GM11168 (cell line): ENCODE data around the gene MED13L.

ENCODE experiments used
- in situ Hi-C: fragments of 300-500 bp; cut with MboI; formaldehyde crosslinking; loops from one replicate; pipeline ENCODE4 v1.12.0; 2022; ENCODE audit warnings: low sequenced_read_pairs; ENCODE audit not compliant: unreplicated experiment

Gene MED13L

DNA sequence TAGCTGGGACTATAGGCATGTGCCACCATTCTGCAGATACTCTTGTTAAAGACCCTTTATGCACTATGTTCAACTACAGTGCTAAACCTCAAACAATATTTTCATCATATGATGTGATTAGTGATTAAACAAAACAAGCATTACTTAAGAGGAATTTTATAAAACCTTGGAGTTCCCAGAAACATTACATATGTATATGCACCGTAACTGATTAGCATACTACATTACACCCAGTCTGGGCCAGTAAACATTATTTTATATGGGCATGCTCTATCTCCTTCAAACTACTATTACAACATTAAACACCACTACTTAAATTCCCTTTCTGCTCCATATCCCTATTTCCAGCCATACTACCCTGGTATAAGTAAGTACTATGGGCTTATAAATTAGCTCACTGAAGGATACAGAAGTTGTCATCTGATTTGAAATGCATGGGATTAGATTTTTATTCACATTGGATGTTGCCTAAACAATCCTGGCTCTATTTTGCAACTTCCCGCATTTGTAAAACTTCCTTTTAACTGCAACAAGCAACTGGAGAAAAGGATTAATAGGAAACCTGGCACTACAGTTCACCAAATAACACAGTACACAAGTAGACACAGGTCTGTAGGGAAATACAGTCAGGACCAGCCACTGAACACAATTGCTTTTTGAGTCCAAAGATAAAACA lies 205.8 kb downstream of the MED13L start:
- in situ Hi-C loops: no loop called here

DNA sequence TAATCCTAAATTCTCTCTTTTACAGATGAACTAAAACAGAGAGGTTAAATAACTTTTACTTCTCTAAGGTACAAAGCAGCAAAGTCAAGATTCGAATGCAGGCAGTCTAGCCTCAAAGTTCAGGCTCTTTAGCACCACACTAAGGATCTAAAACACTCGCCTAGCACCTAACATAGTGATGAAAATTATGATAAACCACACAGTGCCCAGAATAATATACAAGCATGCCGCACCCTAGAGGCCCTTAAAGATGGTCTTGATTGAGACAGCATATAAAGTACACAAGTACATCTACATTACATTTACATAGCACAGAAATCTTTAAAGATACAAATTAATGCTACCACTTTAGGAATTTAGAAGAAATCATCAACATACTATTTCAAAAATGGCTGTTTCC lies 207.0 kb downstream of the MED13L start:
- in situ Hi-C loops: no loop called here

- in situ Hi-C loops: no loop called here
These were observed 207.6 kb downstream of the MED13L start for GRCh38 chr12:116069943-116070342.

DNA sequence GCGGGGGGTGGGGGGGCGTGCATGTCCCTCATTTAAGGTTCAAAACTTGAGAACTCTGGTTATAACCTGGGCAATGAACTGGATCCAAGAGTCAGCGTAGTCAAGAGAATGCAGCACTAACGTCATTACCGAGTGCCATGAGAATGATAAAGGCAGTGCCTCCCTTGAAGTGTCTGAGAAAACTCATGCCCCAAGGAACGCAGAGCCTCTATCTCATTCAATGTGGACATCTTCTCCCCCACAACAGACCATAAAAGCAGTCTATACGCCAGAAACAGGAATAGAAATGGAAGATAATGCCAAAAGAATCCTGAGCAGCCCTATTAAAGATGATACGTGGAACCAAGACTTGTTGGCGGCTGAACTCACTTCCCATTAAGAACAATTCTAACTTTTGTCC lies 208.6 kb downstream of the MED13L start:
- in situ Hi-C loops: no loop called here

DNA sequence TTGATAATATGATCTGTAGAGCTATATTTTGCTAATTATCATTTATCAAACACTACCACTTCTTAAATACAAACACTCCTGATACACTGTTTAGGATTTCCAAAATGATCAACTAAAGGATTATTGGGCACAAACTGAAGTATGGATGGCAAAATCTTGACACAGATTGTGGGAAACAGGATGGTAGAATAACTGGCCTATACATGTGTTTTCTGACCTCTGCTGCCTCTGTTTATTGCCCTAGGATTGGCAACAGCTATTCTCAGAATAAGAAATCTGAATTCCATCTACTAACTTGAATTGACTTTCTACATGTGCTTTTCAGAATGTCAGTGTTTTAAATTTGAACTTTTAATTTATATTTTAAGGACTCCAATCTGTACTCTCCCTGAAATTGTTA lies 209.1 kb downstream of the MED13L start:
- in situ Hi-C loops: no loop called here

DNA sequence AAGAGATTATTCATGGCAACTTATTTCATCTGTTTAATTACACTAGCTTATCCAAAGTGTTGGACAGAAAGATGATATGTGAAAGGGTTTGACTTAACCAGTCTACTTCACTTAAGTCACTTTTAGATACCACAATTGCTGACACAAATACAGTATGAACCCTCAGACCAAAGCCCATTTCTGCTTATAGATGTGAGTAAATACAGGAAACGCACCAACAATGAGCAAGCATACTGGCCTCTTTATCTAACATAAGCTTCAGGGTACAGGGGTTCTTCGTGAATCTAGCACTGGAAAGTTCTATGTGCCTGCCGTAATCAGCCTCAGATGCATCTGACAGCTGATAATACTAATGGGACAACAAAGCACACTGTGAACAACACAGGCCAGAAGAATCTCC lies 209.6 kb downstream of the MED13L start:
- in situ Hi-C loops: no loop called here

DNA sequence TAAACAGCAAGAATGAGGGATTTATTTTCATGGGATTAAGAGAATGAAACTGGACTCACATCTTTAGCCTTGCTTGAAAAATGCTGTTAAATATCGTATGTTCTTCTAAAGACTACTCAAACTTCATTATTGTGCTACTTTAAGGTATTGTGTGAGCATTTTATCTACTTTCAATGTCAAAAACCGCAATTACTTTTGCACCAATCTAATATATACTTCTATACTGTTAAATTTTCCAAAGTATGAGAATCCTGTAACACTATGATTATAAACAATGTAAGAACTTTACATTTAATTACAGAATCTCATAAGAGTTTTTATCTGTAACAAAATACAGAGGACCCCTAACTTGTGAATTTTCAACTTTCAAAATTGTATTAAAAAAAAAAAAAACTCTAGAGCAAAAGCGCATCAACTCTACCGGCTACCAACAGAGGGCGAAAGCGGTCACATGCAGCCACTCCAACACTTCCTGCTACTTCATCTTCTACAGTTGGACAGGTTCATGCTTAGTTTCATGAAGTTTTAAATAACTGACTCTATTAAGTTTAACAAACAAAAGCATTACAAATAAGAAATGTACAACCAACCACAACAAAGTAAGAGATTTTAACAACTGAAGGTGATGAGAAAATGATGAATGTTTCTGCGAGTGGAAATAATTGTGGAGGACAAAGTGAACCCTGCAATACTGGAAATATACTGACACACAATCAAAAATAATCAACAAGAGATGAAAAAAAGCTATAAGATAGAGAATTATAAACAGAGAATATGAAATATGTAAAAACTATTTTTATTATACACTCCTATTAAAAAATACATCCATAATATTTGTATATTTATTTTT lies 210.9 kb downstream of the MED13L start:
- in situ Hi-C loops: no loop called here

- in situ Hi-C loops: no loop called here
These were observed 211.9 kb downstream of the MED13L start for GRCh38 chr12:116065606-116066005.

GRCh38 chr12:116064493-116064892 lies 213.0 kb downstream of the MED13L start:
- in situ Hi-C loops: no loop called here

DNA sequence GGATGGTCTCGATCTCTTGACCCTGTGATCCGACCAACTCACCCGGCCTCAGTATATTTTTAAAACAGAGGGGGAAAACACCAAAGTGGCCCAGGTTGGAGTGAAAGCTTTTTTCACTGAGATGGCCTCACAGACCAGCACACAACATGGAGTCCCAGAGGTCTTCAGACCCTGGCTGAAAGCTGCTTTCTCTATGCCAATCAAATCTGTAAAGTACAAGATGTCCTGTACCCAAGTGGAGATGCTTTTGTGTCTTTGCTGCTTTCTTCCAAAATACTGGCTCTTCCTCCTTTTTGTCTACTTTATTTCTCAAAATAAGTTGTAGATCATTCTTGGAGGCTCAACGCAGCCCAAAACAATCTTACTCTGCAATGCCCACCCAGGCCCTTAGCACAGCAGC lies 214.8 kb downstream of the MED13L start:
- in situ Hi-C loops: no loop called here

GRCh38 chr12:116060764-116061163 lies 216.7 kb downstream of the MED13L start:
- in situ Hi-C loops: no loop called here

- in situ Hi-C loops: no loop called here
These were observed 217.6 kb downstream of the MED13L start for GRCh38 chr12:116059904-116060303.

DNA sequence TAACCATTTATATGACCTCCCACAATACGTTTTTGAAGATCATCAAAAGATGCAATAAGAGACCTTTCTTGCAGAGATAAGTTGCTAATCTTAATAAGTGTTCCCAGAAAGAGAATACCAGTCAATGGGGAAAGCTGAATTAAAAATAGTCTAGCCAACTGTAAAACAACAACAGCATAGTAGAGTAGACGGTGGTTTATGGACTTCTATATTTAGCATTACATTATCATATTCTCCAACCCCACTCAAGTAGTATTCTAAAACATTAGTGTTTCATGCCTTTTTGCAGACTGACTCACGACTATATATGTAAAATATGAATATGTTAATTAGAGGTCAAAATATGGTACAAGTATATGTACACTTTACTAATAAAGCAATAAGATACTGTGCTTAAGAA lies 218.9 kb downstream of the MED13L start:
- in situ Hi-C loops: no loop called here

DNA sequence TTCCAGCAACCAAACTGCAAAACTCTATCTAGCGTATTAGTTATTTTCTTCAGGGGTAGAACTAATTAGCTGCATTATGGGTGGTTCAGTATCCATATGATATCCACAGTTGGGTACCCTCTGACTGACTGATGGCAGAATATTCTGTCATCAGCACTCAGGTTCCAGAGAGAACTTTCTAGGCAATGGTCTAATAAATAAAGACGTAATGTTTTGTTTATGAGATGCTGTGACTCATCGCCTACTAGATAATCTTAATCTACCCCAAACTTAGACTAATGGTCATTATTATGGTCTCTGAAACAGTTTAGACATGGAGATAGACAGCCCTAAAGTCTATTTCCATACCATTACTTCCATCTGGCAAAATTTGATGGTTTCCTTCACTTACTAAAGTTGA lies 220.1 kb downstream of the MED13L start:
- in situ Hi-C loops: no loop called here

GRCh38 chr12:116055895-116056607 lies 221.4 kb downstream of the MED13L start:
- in situ Hi-C loops: no loop called here

GRCh38 chr12:116054280-116054679 lies 223.2 kb downstream of the MED13L start:
- in situ Hi-C loops: no loop called here

- in situ Hi-C loops: no loop called here
These were observed 223.9 kb downstream of the MED13L start for GRCh38 chr12:116053479-116054200.

GRCh38 chr12:116050275-116050674 lies 227.2 kb downstream of the MED13L start:
- in situ Hi-C loops: no loop called here

DNA sequence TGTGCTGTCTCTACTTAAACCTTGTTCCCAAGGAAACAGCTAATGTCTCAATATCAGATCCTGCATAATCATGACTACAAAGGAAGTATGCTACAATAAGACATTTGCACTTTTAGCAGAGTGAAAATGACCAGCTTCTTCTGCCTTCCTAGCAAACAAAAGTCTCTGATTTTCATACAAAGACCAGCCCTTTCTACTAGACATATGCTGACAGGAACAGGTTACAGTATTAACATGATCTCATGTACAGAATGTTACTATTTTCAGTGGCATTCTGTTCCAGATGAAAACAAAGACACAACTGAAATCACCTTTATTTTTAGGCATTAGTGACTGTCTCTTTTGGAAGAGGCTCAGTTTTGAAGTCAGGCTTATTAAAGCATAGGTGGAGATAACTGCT lies 228.6 kb downstream of the MED13L start:
- in situ Hi-C loops: no loop called here

DNA sequence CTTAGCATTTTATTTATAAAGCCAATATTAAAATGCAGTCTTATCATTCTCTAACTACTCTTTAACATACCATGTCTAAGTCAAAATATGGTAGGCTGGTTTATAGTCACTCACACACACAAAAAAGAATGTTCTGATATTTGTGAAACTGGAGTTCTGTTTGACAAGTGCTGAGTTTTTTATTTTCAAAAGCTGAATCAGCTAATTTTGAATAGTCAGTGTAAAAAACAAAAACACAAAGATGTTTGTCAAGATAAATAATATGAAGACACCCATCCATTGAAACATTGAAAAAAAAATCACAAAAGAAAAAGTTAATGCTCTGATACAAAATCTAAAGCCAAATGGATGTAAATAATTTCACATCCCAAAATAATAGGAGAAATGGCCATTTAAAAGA lies 231.5 kb downstream of the MED13L start:
- in situ Hi-C loops: no loop called here

- in situ Hi-C loops: no loop called here
These were observed 232.3 kb downstream of the MED13L start for GRCh38 chr12:116045150-116045549.
